Mesothelial cell of epicardium (in vitro differentiated cells): ENCODE measurements around the gene TWNK. TPM values are rescaled to one million over a fixed set of nuclear protein-coding genes. Genes with fewer than 3 reads are reported as not detected.

ENCODE experiments used
- DNase-seq, 2 experiments: peaks; one replicate each; pipeline ENCODE4 v3.0.0; 2021; ENCODE audit warnings: low spot score in 2 of 2; ENCODE audit not compliant: unreplicated experiment in 2 of 2
- H3K27ac Mint-ChIP-seq: 2 replicates; pipeline ENCODE4 v1.8.0; 2021; ENCODE audit warnings: mixed read lengths
- H3K27me3 Mint-ChIP-seq: 2 replicates; pipeline ENCODE4 v1.8.0; 2021; ENCODE audit warnings: low read depth, mixed read lengths
- H3K36me3 Mint-ChIP-seq: 2 replicates; pipeline ENCODE4 v1.8.0; 2021; ENCODE audit warnings: mixed read lengths
- H3K4me1 Mint-ChIP-seq: 2 replicates; pipeline ENCODE4 v1.8.0; 2021; ENCODE audit warnings: mixed read lengths
- H3K4me3 Mint-ChIP-seq: 2 replicates; pipeline ENCODE4 v1.8.0; 2021; ENCODE audit warnings: mild to moderate bottlenecking, moderate library complexity, mixed read lengths
- H3K9me3 Mint-ChIP-seq: 2 replicates; pipeline ENCODE4 v1.8.0; 2021; ENCODE audit warnings: mixed read lengths
- CTCF ChIP-seq: fragments of 200-600 bp; sonication (generic); IDR thresholded peaks from one replicate; pipeline ENCODE4 v1.5.0; 2021; ENCODE audit warnings: antibody characterized with exemption; ENCODE audit not compliant: unreplicated experiment
- microRNA-seq: library from miRNA; unstranded; fragments of <30 nt; microRNA quantifications from one replicate; pipeline ENCODE4 v1.2.0, GENCODE V29; 2021; ENCODE audit warnings: inconsistent platforms, mixed read lengths
- total RNA-seq: library from RNA; stranded (reverse); gene quantifications from 3 replicates; pipeline ENCODE4 v1.2.1, GENCODE V29; 2021

Gene TWNK
- total RNA-seq, 1 donor from 2014 or later: 13.9 TPM

- peaks cover 4% of the 10 kb centered on the region for H3K36me3 Mint-ChIP-seq
- H3K4me3 Mint-ChIP-seq: peak overlapping the region; percentile 92
- DNase-seq: peak; percentile 69 to 88
- peak overlapping the region; percentile 98 for H3K27ac Mint-ChIP-seq
- H3K4me1 Mint-ChIP-seq: peaks cover 37% of the 10 kb centered on the region
- no peaks in the 10 kb centered on the region for H3K9me3 Mint-ChIP-seq
- TF ChIP-seq CTCF: no peak
- H3K27me3 Mint-ChIP-seq: peaks cover 24% of the 10 kb centered on the region
Observed at GRCh38 chr10:101042667-101043362, 55.5 kb downstream of the TWNK start.

GRCh38 chr10:101043363-101043707, 56.0 kb downstream of the TWNK start:
- Mint-ChIP-seq H3K9me3 (no peaks in the 10 kb centered on the region), H3K27ac (peak overlapping the region; percentile 98), H3K4me1 (peaks cover 42% of the 10 kb centered on the region), H3K27me3 (peaks cover 29% of the 10 kb centered on the region), H3K36me3 (no peaks in the 10 kb centered on the region), H3K4me3 (peak overlapping the region; percentile 92)
- DNase-seq: no peak
- TF ChIP-seq CTCF: no peak

Small RNA genes lying within 50 kb of the gene (microRNA-seq; reads per million reads assigned to microRNA genes)
- gene MIR608: not detected

Other genes starting within 250 kb of the TWNK start
- not detected in 3 replicates for gene PAX2, start 242.0 kb upstream of the TWNK start, total RNA-seq
- gene SLF2, start 74.6 kb upstream of the TWNK start, total RNA-seq: 32.6 to 36.1 TPM (median 35.5 TPM) in 3 replicates
- gene SEMA4G, start 18.0 kb upstream of the TWNK start, total RNA-seq: 20.0 to 22.8 TPM (median 22.2 TPM) in 3 replicates
- gene MRPL43, start within 50 bp of the TWNK start, total RNA-seq: 66.7 to 70.2 TPM (median 69.4 TPM) in 3 replicates
- gene LZTS2, start 12.3 kb downstream of the TWNK start, total RNA-seq: 107 to 111 TPM (median 110 TPM) in 3 replicates
- 1.2 to 1.8 TPM (median 1.8 TPM) in 3 replicates for gene PDZD7, start 43.6 kb downstream of the TWNK start, total RNA-seq
- 14.8 to 17.4 TPM (median 17.1 TPM) in 3 replicates for gene SFXN3, start 43.7 kb downstream of the TWNK start, total RNA-seq
- 15.9 to 17.5 TPM (median 16.8 TPM) in 3 replicates for gene KAZALD1, start 74.4 kb downstream of the TWNK start, total RNA-seq
- gene TLX1, start 143.8 kb downstream of the TWNK start, total RNA-seq: not detected in 3 replicates
- gene LBX1, start 241.9 kb downstream of the TWNK start, total RNA-seq: not detected in 3 replicates